GM12878 (cell line): ENCODE measurements around the gene ZNF17. TPM values are rescaled to one million over a fixed set of nuclear protein-coding genes. Genes with fewer than 3 reads are reported as not detected.

ENCODE experiments used
- ATAC-seq: fragments of 200-7000 bp; cut with Tn5 transposase; 3 replicates; pipeline ENCODE4 v1.9.1; 2020; ENCODE audit warnings: mild to moderate bottlenecking, moderate library complexity
- BruUV-seq: library from RNA; stranded (reverse); fragments of 400-500 nt; replicated peaks from 2 replicates; lab custom pipeline; 2021; lab: Mats Ljungman, UMichigan
- CTCF ChIA-PET: fragments of 300-600 bp; sonication (Branson Sonifier 250); formaldehyde crosslinking; extraction: SDS; loops from one replicate; lab custom pipeline; 2021; ENCODE audit warnings: inconsistent platforms; lab: Yijun Ruan, JAX
- POLR2A ChIA-PET: fragments of 350-600 bp; formaldehyde crosslinking; extraction: SDS; loops from one replicate; lab custom pipeline; 2021; ENCODE audit warnings: inconsistent platforms; lab: Charles Lee
- RAD21 ChIA-PET: fragments of 300-600 bp; sonication (Branson Sonifier 250); formaldehyde crosslinking; loops from one replicate; lab custom pipeline; 2023; ENCODE audit warnings: antibody characterized with exemption; ENCODE audit not compliant: unreplicated experiment; lab: Charles Lee
- SMC1A ChIA-PET: fragments of 300-600 bp; sonication (Branson Sonifier 250); formaldehyde crosslinking; loops from one replicate; lab custom pipeline; 2023; ENCODE audit not compliant: unreplicated experiment, uncharacterized antibody; lab: Charles Lee
- DNase-seq: peaks from one replicate; pipeline ENCODE4 v3.0.0-alpha.2; 2011; ENCODE audit warnings: low read depth, low spot score
- FAIRE-seq: peaks from 3 replicates; lab custom pipeline; 2011; peaks lifted over from hg19 to GRCh38; lab: Jason Lieb, UNC
- H2AFZ ChIP-seq: 2 replicates; pipeline ENCODE4 v1.6.0; 2011; ENCODE audit warnings: low read depth, low read length, control low read depth; ENCODE audit not compliant: control insufficient read depth
- H3K27ac ChIP-seq: 2 replicates; pipeline ENCODE4 v1.5.1; 2011; ENCODE audit warnings: control low read depth; ENCODE audit not compliant: control insufficient read depth, insufficient read depth
- H3K27me3 ChIP-seq, 2 experiments: replicated peaks in 1 of 2; 2 replicates each; pipeline versions ENCODE4 v1.6.0 to v1.6.1; 2011; ENCODE audit warnings: low read length in 1 of 2; ENCODE audit not compliant: control insufficient read depth in 2 of 2, insufficient read depth in 2 of 2
- H3K36me3 ChIP-seq, 2 experiments: 2 replicates each; pipeline ENCODE4 v1.5.1; 2011; ENCODE audit warnings: low read length in 1 of 2; ENCODE audit not compliant: control insufficient read depth in 2 of 2, insufficient read depth in 2 of 2
- H3K4me1 ChIP-seq: 2 replicates; pipeline ENCODE4 v1.6.1; 2011; ENCODE audit warnings: mild to moderate bottlenecking, low read length, moderate library complexity, mixed read lengths; ENCODE audit not compliant: control insufficient read depth, insufficient read depth
- H3K4me2 ChIP-seq: 2 replicates; pipeline ENCODE4 v1.6.0; 2011; ENCODE audit warnings: control low read depth; ENCODE audit not compliant: control insufficient read depth, insufficient read depth
- H3K4me3 ChIP-seq: fragments of 200-600 bp; sonication (generic); 2 replicates; pipeline ENCODE4 v1.5.1; 2016
- H3K79me2 ChIP-seq: 2 replicates; pipeline ENCODE4 v1.6.0; 2011; ENCODE audit warnings: low read length; ENCODE audit not compliant: control insufficient read depth, insufficient read depth
- H3K9ac ChIP-seq: 2 replicates; pipeline ENCODE4 v1.8.0; 2011; ENCODE audit warnings: low read length, control low read depth, mixed read lengths; ENCODE audit not compliant: control insufficient read depth, insufficient read depth
- H3K9me3 ChIP-seq: replicated peaks from 3 replicates; pipeline ENCODE4 v1.5.1; 2011; ENCODE audit warnings: mild to moderate bottlenecking, low read length; ENCODE audit not compliant: control insufficient read depth, insufficient read depth
- H4K20me1 ChIP-seq: 2 replicates; pipeline ENCODE4 v1.6.0; 2011; ENCODE audit not compliant: control insufficient read depth, insufficient read depth
- CREM ChIP-seq: IDR thresholded peaks from 2 replicates; pipeline ENCODE4 v1.6.1; 2014; ENCODE audit warnings: antibody characterized with exemption, low read depth
- EZH2 ChIP-seq: IDR thresholded peaks from 2 replicates; pipeline ENCODE4 v1.6.1; 2012; ENCODE audit warnings: low read depth, mild to moderate bottlenecking, control low read depth, inconsistent platforms, low read length, borderline replicate concordance; ENCODE audit not compliant: control insufficient read depth
- FOXM1 ChIP-seq: IDR thresholded peaks from 2 replicates; pipeline ENCODE4 v1.6.1; 2012; ENCODE audit warnings: low read depth, mild to moderate bottlenecking, inconsistent platforms, low read length, moderate library complexity
- IKZF2 ChIP-seq, 2 experiments: fragments of 450-650 bp; IDR thresholded peaks; 2 replicates each; pipeline ENCODE4 v1.6.1; 2017; ENCODE audit warnings: mild to moderate bottlenecking in 2 of 2, moderate library complexity in 2 of 2
- JUNB ChIP-seq: IDR thresholded peaks from 2 replicates; pipeline ENCODE4 v1.6.1; 2016; ENCODE audit warnings: antibody characterized with exemption, mild to moderate bottlenecking
- MYC ChIP-seq: IDR thresholded peaks from 2 replicates; pipeline ENCODE4 v1.6.1; 2011; ENCODE audit warnings: mild to moderate bottlenecking, low read length, moderate library complexity, inconsistent platforms; ENCODE audit not compliant: insufficient read depth, insufficient replicate concordance, insufficient read length, severe bottlenecking
- SIX5 ChIP-seq: IDR thresholded peaks from 2 replicates; pipeline ENCODE4 v1.6.1; 2011; ENCODE audit warnings: mild to moderate bottlenecking, low read depth, low read length, moderate library complexity; ENCODE audit not compliant: severe bottlenecking
- SPI1 ChIP-seq: IDR thresholded peaks from 2 replicates; pipeline ENCODE4 v1.6.1; 2011; ENCODE audit warnings: low read depth, mild to moderate bottlenecking, low read length, moderate library complexity, borderline replicate concordance; ENCODE audit not compliant: insufficient read depth
- WGBS: methylation state at CpG from one replicate; pipeline ENCODE4 v1.1.6; 2016; ENCODE audit warnings: low lambda C conversion rate; ENCODE audit not compliant: insufficient replicate concordance, insufficient coverage; ENCODE audit errors: missing lambda C conversion rate; 5-methylcytosine and 5-hydroxymethylcytosine counted together
- in situ Hi-C: fragments of 300-500 bp; cut with MboI; formaldehyde crosslinking; loops from 9 replicates; pipeline ENCODE4 v1.14.3; 2018; ENCODE audit warnings: mixed read lengths
- intact Hi-C: fragments of 100-400 bp; cut with micrococcal nuclease; formaldehyde crosslinking; loops from one replicate; pipeline ENCODE4 v1.14.2; 2022; ENCODE audit not compliant: unreplicated experiment
- polyA plus RNA-seq, 11 experiments: library from polyadenylated mRNA; depleted of rRNA in 4 of 11; unstranded in 6 of 11; stranded (reverse) in 5 of 11; fragments of >200 nt; fragmentation: Nextera tagmentation in 4 of 11; fragmentation: Illumina TruSeq in 1 of 11; extraction: Ambion mirVana in 4 of 11; extraction: Trizol in 1 of 11; gene quantifications; 1 replicate in 1 of 11; 2 replicates in 10 of 11; pipeline versions ENCODE4 v1.2.1 to v1.2.3, GENCODE V29; 2011 to 2016; ENCODE audit warnings: inconsistent platforms in 2 of 11, missing spikeins in 2 of 11, low read depth in 1 of 11
- total RNA-seq, 4 experiments: library from RNA; depleted of rRNA in 3 of 4; stranded (reverse); fragments of >200 nt in 3 of 4; fragmentation: Illumina TruSeq in 1 of 4; extraction: Trizol in 1 of 4; gene quantifications; 2 replicates each; pipeline versions ENCODE4 v1.2.1 to v1.2.3, GENCODE V29; 2013 to 2021
- TF ChIP-seq, protein P1 (sequence below): IDR thresholded peaks from 2 replicates; pipeline ENCODE4 v1.6.1; 2012; ENCODE audit warnings: low read depth, low read length, improper control_type of control experiment
- TF ChIP-seq, protein P2 (sequence below): IDR thresholded peaks from 2 replicates; pipeline ENCODE4 v1.6.1; 2011; ENCODE audit warnings: mild to moderate bottlenecking, low read depth, low read length, moderate library complexity; ENCODE audit not compliant: insufficient replicate concordance

ZNF17 gene
- total and polyA plus RNA-seq, 10 of the 15 experiments (the other 5 are each of a cell fraction or from before 2014, with no cell fraction given): 4.4 to 11.3 (median 7.8) TPM

DNA sequence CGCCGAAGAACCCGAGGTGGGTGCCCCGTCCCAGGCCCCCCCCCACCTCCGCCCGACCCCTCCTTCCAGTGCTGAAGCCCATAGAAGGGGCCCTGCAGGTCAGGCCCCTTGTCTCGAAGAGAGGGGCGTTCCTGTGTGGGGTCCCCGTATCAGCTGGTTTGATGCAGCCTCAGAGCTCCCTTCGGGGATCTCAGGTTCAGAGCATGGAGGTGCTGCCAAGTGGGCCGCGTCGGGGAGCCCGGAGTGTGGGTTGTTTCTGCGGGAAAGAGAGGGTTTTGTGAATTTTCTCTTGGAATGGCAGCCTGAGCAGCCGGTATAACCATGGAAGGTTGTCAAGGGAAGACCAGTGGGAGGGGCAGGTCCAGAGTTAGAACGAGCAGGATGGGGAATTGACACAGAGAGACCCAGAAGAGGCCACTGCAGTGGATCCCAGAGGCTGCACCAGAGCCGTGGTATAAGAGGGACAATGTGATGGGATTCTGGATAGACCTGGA, 47.2 kb upstream of the ZNF17 start (continued):
- no peak for TF ChIP-seq MYC
- no peak for TF ChIP-seq SIX5
- no peak for TF ChIP-seq SPI1
- no peak for TF ChIP-seq EZH2
- TF ChIP-seq, protein P1, sequence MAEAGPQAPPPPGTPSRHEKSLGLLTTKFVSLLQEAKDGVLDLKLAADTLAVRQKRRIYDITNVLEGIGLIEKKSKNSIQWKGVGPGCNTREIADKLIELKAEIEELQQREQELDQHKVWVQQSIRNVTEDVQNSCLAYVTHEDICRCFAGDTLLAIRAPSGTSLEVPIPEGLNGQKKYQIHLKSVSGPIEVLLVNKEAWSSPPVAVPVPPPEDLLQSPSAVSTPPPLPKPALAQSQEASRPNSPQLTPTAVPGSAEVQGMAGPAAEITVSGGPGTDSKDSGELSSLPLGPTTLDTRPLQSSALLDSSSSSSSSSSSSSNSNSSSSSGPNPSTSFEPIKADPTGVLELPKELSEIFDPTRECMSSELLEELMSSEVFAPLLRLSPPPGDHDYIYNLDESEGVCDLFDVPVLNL: no peak
- no peak for TF ChIP-seq FOXM1
- TF ChIP-seq JUNB: no peak
- TF ChIP-seq IKZF2 (IDR thresholded peaks at IDR 0.05): no peak
- TF ChIP-seq, protein P2, sequence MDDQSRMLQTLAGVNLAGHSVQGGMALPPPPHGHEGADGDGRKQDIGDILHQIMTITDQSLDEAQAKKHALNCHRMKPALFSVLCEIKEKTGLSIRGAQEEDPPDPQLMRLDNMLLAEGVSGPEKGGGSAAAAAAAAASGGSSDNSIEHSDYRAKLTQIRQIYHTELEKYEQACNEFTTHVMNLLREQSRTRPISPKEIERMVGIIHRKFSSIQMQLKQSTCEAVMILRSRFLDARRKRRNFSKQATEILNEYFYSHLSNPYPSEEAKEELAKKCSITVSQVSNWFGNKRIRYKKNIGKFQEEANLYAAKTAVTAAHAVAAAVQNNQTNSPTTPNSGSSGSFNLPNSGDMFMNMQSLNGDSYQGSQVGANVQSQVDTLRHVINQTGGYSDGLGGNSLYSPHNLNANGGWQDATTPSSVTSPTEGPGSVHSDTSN: no peak

DNA sequence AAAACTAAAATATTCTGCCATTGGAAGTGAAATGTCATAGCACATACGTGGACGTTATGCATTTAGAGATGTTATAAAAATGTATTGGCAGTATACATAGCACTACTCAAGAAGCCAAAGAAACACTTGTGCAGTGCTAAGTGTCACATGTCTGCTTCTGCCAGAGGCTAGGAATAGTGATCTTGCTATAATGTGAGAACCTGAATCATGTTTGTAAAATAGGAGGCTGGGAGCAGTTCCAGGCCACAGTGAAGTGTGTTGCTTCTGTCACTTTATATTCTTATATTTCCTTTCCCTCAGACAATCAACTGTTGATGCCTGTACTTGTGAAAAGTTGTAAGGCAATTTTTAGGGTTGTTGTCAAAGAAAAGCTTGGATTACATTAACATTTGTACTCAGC, 44.2 kb upstream of the ZNF17 start:
- CTCF ChIA-PET: no interaction called here
- Histone ChIP-seq H3K36me3 (no peaks in the 10 kb centered on the region; a peak in 1 of 4 replicates), H3K4me1 (no peaks in the 10 kb centered on the region), H3K4me3 (no peak overlapping the region), H3K79me2 (peaks cover 5% of the 10 kb centered on the region), H2AFZ (no peak overlapping the region), H4K20me1 (no peaks in the 10 kb centered on the region), H3K9me3 (no peaks in the 10 kb centered on the region; the same call in 2 of the 3 replicates), H3K27me3 (no peaks in the 10 kb centered on the region), H3K4me2 (no peak overlapping the region), H3K27ac (no peak overlapping the region), H3K9ac (no peak overlapping the region)
- no TSS peak for BruUV-seq
- POLR2A ChIA-PET: interaction anchor here (0.6 kb wide), 2 partner anchors 23 to 29 kb away, joined by 5 to 6 read pairs; partner anchors contain the start of gene ZNF548
- in situ Hi-C loops (no loop called here), intact Hi-C loops (no loop called here)
- FAIRE-seq (no peak), DNase-seq (no peak), ATAC-seq (no peak)
- no peak for TF ChIP-seq CREM
- RAD21 ChIA-PET: interaction anchor here (0.6 kb wide), 1 partner anchor 230 kb away, joined by 4 read pairs; no protein-coding TSS in a partner anchor
- WGBS: 95% methylated on average over 2 of the region's 2 CpGs
- SMC1A ChIA-PET: no interaction called here
